Hepatocyte (in vitro differentiated cells): ENCODE results near the gene MUC2. TPM values are rescaled to one million over a fixed set of nuclear protein-coding genes. Genes with fewer than 3 reads are reported as not detected.

Experiments
- DNase-seq: peaks from one replicate; pipeline ENCODE4 v3.0.0-alpha.2; 2016; ENCODE audit warnings: low spot score
- H2AFZ ChIP-seq: fragments of 200-600 bp; sonication (generic); 2 replicates; pipeline ENCODE4 v1.6.0; 2016; ENCODE audit warnings: antibody characterized with exemption, mild to moderate bottlenecking
- H3K27ac ChIP-seq: fragments of 200-600 bp; sonication (generic); 2 replicates; pipeline ENCODE4 v1.5.1; 2016; ENCODE audit warnings: mild to moderate bottlenecking
- H3K27me3 ChIP-seq: fragments of 200-600 bp; sonication (generic); 2 replicates; pipeline ENCODE4 v1.6.1; 2016
- H3K36me3 ChIP-seq: fragments of 200-600 bp; sonication (generic); replicated peaks from 2 replicates; pipeline ENCODE4 v1.5.1; 2016; ENCODE audit warnings: low read depth; ENCODE audit not compliant: insufficient read depth
- H3K4me1 ChIP-seq: fragments of 200-600 bp; sonication (generic); 2 replicates; pipeline ENCODE4 v1.5.1; 2016; ENCODE audit warnings: mild to moderate bottlenecking, moderate library complexity; ENCODE audit not compliant: insufficient read depth
- H3K4me2 ChIP-seq: fragments of 200-600 bp; sonication (generic); 2 replicates; pipeline ENCODE4 v1.6.0; 2016
- H3K4me3 ChIP-seq: fragments of 200-600 bp; sonication (generic); 2 replicates; pipeline ENCODE4 v1.5.1; 2016; ENCODE audit warnings: mild to moderate bottlenecking
- H3K79me2 ChIP-seq: fragments of 200-600 bp; sonication (generic); 2 replicates; pipeline ENCODE4 v1.6.0; 2017; ENCODE audit warnings: mild to moderate bottlenecking
- H3K9me2 ChIP-seq: fragments of 200-600 bp; sonication (generic); replicated peaks from 2 replicates; pipeline ENCODE4 v1.6.0; 2017; ENCODE audit warnings: mild to moderate bottlenecking; ENCODE audit not compliant: insufficient read depth
- H3K9me3 ChIP-seq: fragments of 200-600 bp; sonication (generic); 2 replicates; pipeline ENCODE4 v1.5.1; 2016; ENCODE audit warnings: low read depth, mild to moderate bottlenecking
- H4K20me1 ChIP-seq: fragments of 200-600 bp; sonication (generic); 2 replicates; pipeline ENCODE4 v1.6.0; 2016; ENCODE audit warnings: mild to moderate bottlenecking; ENCODE audit not compliant: insufficient read depth, poor library complexity, severe bottlenecking
- EZH2 ChIP-seq: fragments of 200-600 bp; sonication (generic); IDR thresholded peaks from 2 replicates; pipeline ENCODE4 v1.6.1; 2016; ENCODE audit warnings: antibody characterized with exemption, mild to moderate bottlenecking, borderline replicate concordance
- EZH2phosphoT487 ChIP-seq: fragments of 200-600 bp; sonication (generic); IDR thresholded peaks from one replicate; pipeline ENCODE4 v1.6.1; 2018; ENCODE audit warnings: antibody characterized with exemption, mild to moderate bottlenecking, low read depth, moderate library complexity; ENCODE audit not compliant: unreplicated experiment, severe bottlenecking
- WGBS: methylation state at CpG from one replicate; pipeline ENCODE4 v1.1.6; 2016; ENCODE audit warnings: low lambda C conversion rate; ENCODE audit errors: missing lambda C conversion rate; 5-methylcytosine and 5-hydroxymethylcytosine counted together
- polyA plus RNA-seq: library from polyadenylated mRNA; unstranded; fragments of >200 nt; fragmentation: Nextera tagmentation; extraction: Ambion mirVana; gene quantifications from 2 replicates; pipeline ENCODE4 v1.2.1, GENCODE V29; 2016
- total RNA-seq: library from RNA; depleted of rRNA; stranded (reverse); fragments of >200 nt; gene quantifications from 2 replicates; pipeline ENCODE4 v1.2.3, GENCODE V29; 2014
- TF ChIP-seq, protein P1 (sequence below): fragments of 200-600 bp; sonication (generic); IDR thresholded peaks from 2 replicates; pipeline ENCODE4 v1.5.1; 2016; ENCODE audit warnings: antibody characterized with exemption, mild to moderate bottlenecking; ENCODE audit not compliant: poor library complexity

MUC2 gene
- total and polyA plus RNA-seq, 2 experiments from 2014 or later, result 0.77 to 6.7 TPM

DNA sequence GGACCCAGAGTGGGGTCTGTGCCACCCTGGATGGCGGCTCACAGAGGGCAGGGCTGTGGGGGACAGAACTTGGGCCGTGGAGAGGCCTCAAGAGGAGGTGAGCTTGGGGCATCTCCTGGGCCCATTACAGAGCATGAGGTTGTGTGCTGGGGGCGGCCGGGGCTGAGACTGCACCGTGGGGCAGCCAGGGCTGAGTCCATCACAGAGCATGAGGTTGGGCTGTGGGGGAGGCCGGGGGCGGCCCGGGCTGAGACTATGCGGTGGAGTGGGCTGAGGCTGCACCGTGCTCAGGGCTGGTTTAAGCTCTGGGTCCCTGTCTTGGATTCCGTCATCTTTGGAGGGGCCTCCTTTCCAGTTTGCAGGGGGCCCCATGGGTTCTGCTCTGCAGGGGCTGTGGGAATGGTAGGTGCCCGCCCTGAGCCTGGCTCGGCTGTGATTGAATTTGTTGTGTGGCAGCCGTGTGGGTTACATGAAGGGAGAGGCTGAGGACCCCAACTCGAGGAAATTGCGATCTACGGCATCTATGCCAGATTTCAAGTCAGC lies 45.0 kb downstream of the MUC2 start:
- Histone ChIP-seq H3K4me3 (no peak overlapping the region), H3K4me2 (no peak overlapping the region), H4K20me1 (no peaks in the 10 kb centered on the region), H3K27ac (no peak overlapping the region), H3K9me3 (no peaks in the 10 kb centered on the region), H3K4me1 (no peaks in the 10 kb centered on the region), H3K27me3 (no peaks in the 10 kb centered on the region), H2AFZ (no peak overlapping the region), H3K9me2 (no peaks in the 10 kb centered on the region), H3K36me3 (no peaks in the 10 kb centered on the region), H3K79me2 (no peaks in the 10 kb centered on the region)
- 91% methylated on average over 15 of the region's 17 CpGs for WGBS
- TF ChIP-seq EZH2phosphoT487 (no peak), EZH2 (no peak)
- TF ChIP-seq, protein P1, sequence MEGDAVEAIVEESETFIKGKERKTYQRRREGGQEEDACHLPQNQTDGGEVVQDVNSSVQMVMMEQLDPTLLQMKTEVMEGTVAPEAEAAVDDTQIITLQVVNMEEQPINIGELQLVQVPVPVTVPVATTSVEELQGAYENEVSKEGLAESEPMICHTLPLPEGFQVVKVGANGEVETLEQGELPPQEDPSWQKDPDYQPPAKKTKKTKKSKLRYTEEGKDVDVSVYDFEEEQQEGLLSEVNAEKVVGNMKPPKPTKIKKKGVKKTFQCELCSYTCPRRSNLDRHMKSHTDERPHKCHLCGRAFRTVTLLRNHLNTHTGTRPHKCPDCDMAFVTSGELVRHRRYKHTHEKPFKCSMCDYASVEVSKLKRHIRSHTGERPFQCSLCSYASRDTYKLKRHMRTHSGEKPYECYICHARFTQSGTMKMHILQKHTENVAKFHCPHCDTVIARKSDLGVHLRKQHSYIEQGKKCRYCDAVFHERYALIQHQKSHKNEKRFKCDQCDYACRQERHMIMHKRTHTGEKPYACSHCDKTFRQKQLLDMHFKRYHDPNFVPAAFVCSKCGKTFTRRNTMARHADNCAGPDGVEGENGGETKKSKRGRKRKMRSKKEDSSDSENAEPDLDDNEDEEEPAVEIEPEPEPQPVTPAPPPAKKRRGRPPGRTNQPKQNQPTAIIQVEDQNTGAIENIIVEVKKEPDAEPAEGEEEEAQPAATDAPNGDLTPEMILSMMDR, result no peak
- DNase-seq, result no peak

DNA sequence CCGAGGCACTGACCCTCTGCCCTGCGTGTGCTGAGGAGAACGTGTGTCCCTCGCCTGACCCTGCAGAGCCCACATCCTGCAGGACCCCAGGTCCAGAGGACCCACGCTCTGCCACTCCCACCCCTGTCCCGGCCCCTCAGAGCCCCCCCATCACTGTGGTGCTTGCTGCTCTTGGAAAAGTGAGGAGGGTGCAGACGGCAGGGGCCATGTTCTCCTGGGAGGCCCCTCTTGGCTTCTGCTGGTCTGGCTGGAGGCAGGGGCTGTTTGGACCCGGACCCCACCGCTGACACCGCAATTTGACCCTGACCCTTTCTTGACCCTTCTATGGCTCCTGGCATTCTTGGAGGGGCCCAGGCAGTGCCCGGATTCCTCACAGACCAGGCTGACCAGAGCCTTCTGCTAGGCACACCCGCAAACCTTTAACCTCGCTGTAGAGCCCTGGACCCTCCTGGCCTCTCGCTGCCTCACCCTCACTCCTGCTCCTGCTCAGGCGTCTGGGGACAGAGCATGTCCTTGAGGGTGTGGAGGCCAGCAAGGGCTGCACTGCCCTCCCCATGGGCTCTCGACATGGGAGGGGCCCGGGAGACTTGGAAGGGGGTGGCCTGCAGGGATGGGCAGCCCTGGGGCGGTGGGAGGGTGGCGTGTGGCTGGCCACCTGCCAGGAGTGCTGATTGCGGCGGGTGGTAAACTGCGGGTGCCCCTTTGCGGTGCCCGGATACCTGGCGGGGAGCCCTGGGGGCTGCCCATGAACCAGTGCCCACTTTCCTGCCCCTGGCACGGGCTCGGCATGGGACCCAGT lies 46.1 kb downstream of the MUC2 start:
- H3K4me1 ChIP-seq, result no peaks in the 10 kb centered on the region
- H3K9me2 ChIP-seq, result no peaks in the 10 kb centered on the region
- no peak overlapping the region for H3K4me3 ChIP-seq
- no peaks in the 10 kb centered on the region for H4K20me1 ChIP-seq
- no peak overlapping the region for H3K27ac ChIP-seq
- H3K4me2 ChIP-seq, result no peak overlapping the region
- no peak for DNase-seq
- TF ChIP-seq, protein P1, result no peak
- TF ChIP-seq EZH2, result no peak
- TF ChIP-seq EZH2phosphoT487, result no peak
- H3K79me2 ChIP-seq, result no peaks in the 10 kb centered on the region
- no peaks in the 10 kb centered on the region for H3K36me3 ChIP-seq
- no peak overlapping the region for H2AFZ ChIP-seq
- no peaks in the 10 kb centered on the region for H3K9me3 ChIP-seq
- 87% methylated on average over 17 of the region's 27 CpGs for WGBS
- no peaks in the 10 kb centered on the region for H3K27me3 ChIP-seq

DNA sequence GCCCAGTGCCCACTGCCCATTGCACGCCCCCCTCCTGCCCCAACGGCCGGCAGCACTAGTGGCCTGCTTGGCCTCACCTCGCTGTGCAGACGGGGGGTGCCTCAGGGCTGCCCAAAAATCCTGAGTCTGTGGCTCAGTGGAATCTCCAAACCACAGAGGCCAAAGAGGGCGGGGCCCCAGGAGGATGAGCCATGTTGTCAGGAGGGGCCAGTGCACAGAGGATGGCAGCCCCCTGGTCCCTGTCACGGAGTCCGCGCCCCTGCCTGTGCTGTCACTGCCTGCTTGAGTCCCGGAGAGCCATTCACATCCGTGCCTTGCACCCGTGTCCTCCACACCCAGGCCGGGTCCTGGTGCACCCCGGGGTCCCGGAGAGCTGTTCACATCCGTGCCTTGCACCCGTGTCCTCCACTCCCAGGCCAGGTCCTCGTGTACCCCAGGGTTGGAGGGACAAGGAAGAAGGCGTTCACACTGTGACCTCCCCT lies 46.7 kb downstream of the MUC2 start:
- H2AFZ ChIP-seq, result no peak overlapping the region
- TF ChIP-seq EZH2phosphoT487 (no peak), EZH2 (no peak)
- TF ChIP-seq, protein P1, result no peak

More for the DNA sequence above, 46.7 kb downstream of the MUC2 start:
- Histone ChIP-seq H3K4me2 (no peak overlapping the region), H3K4me3 (no peak overlapping the region), H3K9me3 (no peaks in the 10 kb centered on the region), H3K4me1 (no peaks in the 10 kb centered on the region), H3K36me3 (no peaks in the 10 kb centered on the region), H3K27ac (no peak overlapping the region), H3K27me3 (no peaks in the 10 kb centered on the region), H3K79me2 (no peaks in the 10 kb centered on the region), H4K20me1 (no peaks in the 10 kb centered on the region), H3K9me2 (no peaks in the 10 kb centered on the region)
- DNase-seq, result no peak
- WGBS, result 93% methylated on average over 14 of the region's 19 CpGs
